ENCODE measurements around the gene SPNS3. TPM values are rescaled to one million over a fixed set of nuclear protein-coding genes. Genes with fewer than 3 reads are reported as not detected.

Gene SPNS3
- total and polyA plus RNA-seq, 2 donors (not counting 1 experiment from before 2014, with no cell fraction given) = 0.44 to 0.52 TPM

DNA sequence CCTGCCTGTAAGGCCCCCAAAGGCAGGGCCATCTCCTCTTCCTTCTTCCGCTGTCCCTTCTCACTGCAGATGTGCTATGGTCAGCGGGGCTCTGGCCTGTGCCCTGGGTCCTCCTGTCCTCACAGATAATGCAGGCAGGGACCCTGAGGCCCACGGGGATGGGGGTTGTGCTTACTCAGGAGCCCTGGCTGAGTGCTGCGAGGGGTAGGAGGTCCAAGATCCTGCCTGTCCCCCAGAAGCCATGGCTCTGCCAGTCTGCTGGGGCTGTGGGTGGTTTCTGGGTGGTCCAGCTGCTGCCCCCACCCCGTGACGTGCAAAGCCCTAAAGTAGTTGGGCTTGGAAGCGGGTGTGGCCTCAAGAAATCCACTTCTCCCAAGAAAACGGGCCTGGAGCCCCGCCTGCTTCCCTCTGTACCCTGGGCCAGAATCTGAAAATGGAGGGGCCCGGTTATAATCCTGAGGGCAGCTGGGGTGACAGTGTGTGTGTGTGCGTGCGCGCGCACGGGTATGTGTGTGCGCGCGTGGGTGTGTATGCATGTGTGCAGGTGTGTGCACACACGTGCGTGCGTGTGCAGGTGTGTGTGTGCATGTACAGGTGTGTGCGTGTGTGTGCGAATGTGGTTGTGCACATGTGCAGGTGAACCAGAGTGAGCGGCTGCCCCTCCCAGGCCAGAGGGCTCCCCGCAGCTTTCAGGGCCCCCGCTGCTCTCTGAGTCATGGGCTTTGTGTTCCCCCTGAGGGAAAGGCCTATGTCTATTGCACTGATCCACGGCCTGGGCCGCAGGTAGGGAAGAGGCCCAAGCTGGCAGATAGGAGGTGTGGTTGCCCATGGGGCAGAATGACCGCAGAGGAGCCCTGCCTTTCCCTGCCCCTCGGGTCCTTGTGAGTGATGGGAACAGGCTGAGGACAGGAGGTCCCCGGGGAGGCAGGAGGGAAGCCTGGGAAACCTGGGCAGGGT is 78.7 kb downstream of the SPNS3 start:
- WGBS (ENCODE audit: insufficient coverage) = 95% methylated on average over 26 of the region's 31 CpGs
- Histone ChIP-seq H2AFZ (ENCODE audit: insufficient read depth, low read depth, low read length, poor library complexity, severe bottlenecking) (no peak overlapping the region), H3K4me3 (ENCODE audit: control extremely low read depth in 1 of 5, extremely low read depth in 1 of 5, insufficient read depth in 1 of 5, low read depth in 2 of 5, low read length in 4 of 5) (no peak overlapping the region), H3K4me2 (replicated peaks; ENCODE audit: low read depth, low read length, poor library complexity, severe bottlenecking) (no peak overlapping the region), H4K20me1 (ENCODE audit: control insufficient read depth, insufficient read depth, low read length, poor library complexity, severe bottlenecking) (no peaks in the 10 kb centered on the region), H3K79me2 (ENCODE audit: control insufficient read depth, insufficient read depth, low read length) (no peaks in the 10 kb centered on the region), H3K9me3 (ENCODE audit: control extremely low read depth in 1 of 3, control insufficient read depth in 2 of 3, insufficient read depth in 1 of 3, low read length in 2 of 3) (peaks cover 0 to 3% (median 0%) of the 10 kb centered on the region in 3 donors), H3K36me3 (replicated peaks in 1 of 2; ENCODE audit: control extremely low read depth in 1 of 2, control insufficient read depth in 1 of 2, extremely low read depth in 1 of 2, insufficient read depth in 2 of 2, low read length in 1 of 2) (no peaks in the 10 kb centered on the region), H3K27ac (ENCODE audit: low read length in 2 of 2) (no peak overlapping the region), H3K27me3 (replicated peaks in 1 of 4; ENCODE audit: control extremely low read depth in 1 of 4, control insufficient read depth in 3 of 4, insufficient read depth in 4 of 4, low read length in 3 of 4) (peaks cover 0 to 15% (median 3%) of the 10 kb centered on the region in 4 experiments), H3K9ac (ENCODE audit: low read length) (no peak overlapping the region), H3K4me1 (ENCODE audit: control insufficient read depth in 2 of 2, insufficient read depth in 2 of 2, low read length in 2 of 2) (peaks cover 0 to 7% of the 10 kb centered on the region in 2 donors)
- Mint-ChIP-seq H3K4me1 (peaks cover 1% of the 10 kb centered on the region), H3K9me3 (ENCODE audit: insufficient read depth) (no peaks in the 10 kb centered on the region), H3K27ac (no peak overlapping the region), H3K27me3 (peaks cover 20% of the 10 kb centered on the region), H3K4me3 (no peak overlapping the region)
- ChIA-PET CTCF (no interaction called here), POLR2A (no interaction called here)
- no peak for TF ChIP-seq EZH2 (IDR thresholded peaks at IDR 0.05; ENCODE audit: borderline replicate concordance, insufficient read depth, low read depth, low read length, poor library complexity, severe bottlenecking)
- TF ChIP-seq, protein P1, sequence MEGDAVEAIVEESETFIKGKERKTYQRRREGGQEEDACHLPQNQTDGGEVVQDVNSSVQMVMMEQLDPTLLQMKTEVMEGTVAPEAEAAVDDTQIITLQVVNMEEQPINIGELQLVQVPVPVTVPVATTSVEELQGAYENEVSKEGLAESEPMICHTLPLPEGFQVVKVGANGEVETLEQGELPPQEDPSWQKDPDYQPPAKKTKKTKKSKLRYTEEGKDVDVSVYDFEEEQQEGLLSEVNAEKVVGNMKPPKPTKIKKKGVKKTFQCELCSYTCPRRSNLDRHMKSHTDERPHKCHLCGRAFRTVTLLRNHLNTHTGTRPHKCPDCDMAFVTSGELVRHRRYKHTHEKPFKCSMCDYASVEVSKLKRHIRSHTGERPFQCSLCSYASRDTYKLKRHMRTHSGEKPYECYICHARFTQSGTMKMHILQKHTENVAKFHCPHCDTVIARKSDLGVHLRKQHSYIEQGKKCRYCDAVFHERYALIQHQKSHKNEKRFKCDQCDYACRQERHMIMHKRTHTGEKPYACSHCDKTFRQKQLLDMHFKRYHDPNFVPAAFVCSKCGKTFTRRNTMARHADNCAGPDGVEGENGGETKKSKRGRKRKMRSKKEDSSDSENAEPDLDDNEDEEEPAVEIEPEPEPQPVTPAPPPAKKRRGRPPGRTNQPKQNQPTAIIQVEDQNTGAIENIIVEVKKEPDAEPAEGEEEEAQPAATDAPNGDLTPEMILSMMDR (IDR thresholded peaks at IDR 0.05) = no peak
- no peak for ATAC-seq (ENCODE audit: low read depth)
- DNase-seq = no peak
- intact Hi-C loops (cut with micrococcal nuclease) = no loop called here

Measured in B cell (primary cell).